ENCODE results near the gene KCTD11.

KCTD11 gene

GRCh38 chr17:7403043-7403726 lies 51.2 kb downstream of the KCTD11 start:
- in situ Hi-C loops (cut with MboI; ENCODE audit: low sequenced_read_pairs): no loop called here

- in situ Hi-C loops (cut with MboI; ENCODE audit: low sequenced_read_pairs): no loop called here
Observed at GRCh38 chr17:7403727-7403976, 51.7 kb downstream of the KCTD11 start.

GRCh38 chr17:7403977-7404736 lies 52.2 kb downstream of the KCTD11 start, which contains the start of gene TMEM256:
TSS of gene TMEM256 (minus strand) at chr17:7404097. CDS start at chr17:7404084, 13 bp downstream.
- in situ Hi-C loops (cut with MboI; ENCODE audit: low sequenced_read_pairs): no loop called here

Measured in hTERT RPE-1 (cell line).